GM12873 (cell line): ENCODE data around the gene GFY.

Source experiments
- TF ChIP-seq, protein P1 (sequence below): IDR thresholded peaks from 2 replicates; pipeline ENCODE4 v1.5.1; 2012; ENCODE audit warnings: low read depth, mild to moderate bottlenecking, moderate library complexity, low read length, control low read depth; ENCODE audit not compliant: insufficient read depth; ENCODE audit errors: missing control alignments

Gene GFY

DNA sequence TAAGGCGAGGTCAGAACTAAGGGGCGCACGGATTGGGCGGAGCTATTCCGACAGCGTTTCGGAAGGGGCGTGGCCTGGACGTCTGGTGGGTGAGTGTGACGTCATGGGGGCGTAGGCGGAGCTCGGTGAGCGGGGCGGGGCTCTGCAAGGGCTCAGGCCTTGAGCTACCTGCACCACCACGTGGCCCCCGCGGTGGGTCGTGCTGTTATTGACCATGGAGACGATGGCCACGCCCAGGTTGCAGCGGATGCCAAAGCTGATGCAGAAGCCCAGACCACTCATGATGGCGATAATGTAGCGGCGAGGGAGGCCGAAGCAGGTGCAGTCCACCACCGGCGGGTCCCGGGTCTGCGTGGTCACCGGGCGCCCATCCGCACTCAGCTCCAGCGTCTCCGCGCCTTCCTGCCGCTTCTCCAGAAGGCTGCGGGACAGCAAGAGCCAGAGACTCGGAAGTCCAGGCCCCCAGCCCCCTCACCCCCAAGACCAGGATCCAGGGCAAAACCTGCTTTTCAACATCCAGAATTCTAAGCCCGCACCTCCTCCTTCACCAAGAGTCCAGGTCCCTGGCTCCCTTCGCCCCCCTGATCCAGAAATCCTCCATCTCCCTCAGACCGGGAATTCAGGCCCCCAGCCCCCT, 11.3 kb downstream of the GFY start:
- TF ChIP-seq, protein P1, sequence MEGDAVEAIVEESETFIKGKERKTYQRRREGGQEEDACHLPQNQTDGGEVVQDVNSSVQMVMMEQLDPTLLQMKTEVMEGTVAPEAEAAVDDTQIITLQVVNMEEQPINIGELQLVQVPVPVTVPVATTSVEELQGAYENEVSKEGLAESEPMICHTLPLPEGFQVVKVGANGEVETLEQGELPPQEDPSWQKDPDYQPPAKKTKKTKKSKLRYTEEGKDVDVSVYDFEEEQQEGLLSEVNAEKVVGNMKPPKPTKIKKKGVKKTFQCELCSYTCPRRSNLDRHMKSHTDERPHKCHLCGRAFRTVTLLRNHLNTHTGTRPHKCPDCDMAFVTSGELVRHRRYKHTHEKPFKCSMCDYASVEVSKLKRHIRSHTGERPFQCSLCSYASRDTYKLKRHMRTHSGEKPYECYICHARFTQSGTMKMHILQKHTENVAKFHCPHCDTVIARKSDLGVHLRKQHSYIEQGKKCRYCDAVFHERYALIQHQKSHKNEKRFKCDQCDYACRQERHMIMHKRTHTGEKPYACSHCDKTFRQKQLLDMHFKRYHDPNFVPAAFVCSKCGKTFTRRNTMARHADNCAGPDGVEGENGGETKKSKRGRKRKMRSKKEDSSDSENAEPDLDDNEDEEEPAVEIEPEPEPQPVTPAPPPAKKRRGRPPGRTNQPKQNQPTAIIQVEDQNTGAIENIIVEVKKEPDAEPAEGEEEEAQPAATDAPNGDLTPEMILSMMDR = no peak

DNA sequence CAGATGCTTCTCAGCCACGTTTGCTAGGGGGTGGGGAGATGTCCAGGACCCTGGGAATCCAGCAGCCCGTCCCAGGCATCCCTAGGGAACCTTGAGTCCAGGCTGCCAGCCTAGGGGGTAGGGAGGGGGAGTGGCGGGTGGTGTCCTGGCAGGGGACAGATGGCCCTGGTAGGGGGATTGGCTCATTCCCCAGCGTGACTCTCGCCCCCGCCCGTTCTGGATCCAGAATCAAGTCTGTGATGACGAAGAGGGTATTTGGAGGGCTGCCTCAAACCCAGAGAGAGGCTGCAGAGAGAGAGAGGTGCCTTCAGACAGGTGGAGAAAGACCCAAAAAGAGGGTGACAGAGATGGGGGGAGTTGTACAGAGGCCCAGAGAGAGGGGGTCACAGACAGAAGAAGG, 12.0 kb downstream of the GFY start:
- TF ChIP-seq, protein P1 = no peak

DNA sequence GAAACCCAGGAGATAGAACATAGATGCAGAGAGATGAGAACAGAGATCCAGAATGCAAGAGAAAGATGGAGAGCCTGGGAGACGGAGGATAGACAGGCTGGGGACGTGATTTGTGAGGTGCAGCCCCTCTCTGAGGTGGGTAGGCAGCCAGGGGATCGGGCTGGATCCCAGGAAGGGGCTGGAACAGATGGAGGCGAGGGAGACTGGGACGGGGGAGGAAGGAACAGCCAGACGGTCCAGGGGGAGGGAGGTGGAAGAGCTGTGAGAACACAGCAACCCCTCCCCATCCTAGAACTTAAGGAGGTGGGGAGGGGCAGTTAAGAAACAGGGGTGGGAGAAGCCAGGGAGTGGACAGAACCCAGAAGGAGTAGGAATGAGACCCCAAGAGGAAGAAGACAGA, 13.1 kb downstream of the GFY start:
- TF ChIP-seq, protein P1 = no peak

DNA sequence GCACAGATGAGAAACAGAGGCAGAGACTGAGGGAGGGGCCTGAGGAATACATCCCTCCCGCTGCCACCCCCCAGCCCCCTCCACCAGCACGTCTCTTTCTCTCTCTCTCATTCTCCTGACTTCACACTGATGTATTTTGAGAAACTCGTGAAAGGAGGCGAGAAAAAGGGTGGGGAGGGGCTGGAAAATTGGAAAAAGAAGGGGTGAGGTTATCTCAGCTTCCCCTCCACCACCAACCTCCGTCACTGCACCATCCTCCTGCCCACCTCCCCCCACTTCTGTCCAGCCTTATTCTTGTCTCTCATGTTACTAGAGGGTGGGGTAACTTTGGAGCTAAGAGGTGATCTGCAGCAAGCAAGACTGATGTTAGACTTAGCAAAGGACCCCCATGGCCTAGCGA, 14.6 kb downstream of the GFY start:
- TF ChIP-seq, protein P1 = no peak

DNA sequence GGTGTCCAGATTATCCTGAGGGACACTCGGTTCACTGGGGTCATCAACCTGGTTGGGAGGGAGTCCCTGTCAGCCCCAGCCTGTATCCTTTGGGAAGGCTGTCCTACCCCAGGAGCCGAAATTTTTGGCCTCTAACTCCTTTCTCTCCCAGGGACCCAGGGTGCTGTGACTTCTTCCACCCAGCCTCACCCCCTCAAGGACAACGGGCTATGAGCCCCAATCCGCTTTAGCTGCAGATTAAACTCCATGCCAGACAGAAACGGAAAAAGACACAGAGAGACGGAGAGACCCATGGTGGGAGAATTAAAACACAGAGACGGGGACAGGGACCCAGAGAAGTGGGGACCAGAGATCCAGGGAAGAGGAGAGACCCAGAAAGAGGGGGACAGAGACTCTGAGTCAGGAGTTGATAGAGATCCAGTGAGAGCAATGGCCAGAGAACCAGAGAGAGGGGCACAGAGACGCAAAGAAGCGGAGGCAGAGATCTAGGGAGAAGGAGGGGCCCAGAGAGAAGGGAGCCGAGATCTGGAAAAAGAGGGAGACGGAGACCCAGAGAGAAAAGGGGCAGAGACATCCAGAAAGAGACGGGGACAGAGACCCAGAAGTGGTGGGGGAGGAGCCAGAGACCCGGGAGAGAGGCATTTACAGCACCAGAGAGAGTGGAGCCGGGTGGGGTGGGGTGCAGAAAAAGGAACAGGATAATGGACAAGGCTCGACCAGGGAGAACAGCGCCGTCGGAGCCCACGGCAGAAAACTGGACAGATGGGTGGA, 15.4 kb downstream of the GFY start:
- TF ChIP-seq, protein P1 = no peak

DNA sequence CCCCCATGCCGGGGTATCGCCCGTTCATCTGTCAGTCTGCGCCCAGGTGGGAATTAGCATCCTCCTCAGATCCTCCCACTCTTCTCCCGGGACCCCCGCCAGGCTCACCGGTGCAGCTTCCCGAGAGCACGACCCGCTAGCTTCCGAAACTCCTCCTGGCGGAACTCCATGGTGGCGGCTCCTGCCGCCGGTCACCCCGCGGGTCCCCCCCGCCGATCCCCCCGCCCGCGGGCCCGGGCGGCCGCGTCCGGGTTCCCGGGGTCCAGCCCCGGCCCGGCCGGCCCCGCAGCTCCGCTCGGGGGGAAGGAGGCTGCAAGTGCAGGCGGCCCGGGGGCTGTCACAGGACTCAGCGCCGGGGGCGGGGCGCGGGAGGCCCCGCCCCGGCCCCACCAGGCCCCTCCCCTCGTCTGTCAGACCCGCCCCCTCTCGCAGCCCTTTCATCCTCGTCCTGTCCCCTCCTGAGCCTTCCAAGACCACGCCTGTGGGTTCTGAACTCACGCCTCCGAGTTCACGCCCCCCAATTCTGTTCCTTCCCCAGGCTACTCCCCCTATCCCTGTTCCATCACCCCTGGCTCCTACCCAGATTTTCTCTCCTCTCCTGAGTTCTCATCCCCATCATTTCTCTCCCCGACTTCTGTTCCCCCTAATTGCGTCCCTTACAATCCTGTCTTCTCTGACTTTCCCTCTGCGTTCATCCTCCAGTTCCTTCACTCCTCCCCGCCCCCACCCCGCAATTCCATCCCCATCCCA, 16.2 kb downstream of the GFY start, which contains the start of gene SLC17A7:
Gene SLC17A7, minus strand, starts transcription at position 318 of the 750 bp plus-strand sequence. Its CDS starts 148 bp downstream, at position 170.
- TF ChIP-seq, protein P1 = no peak

DNA sequence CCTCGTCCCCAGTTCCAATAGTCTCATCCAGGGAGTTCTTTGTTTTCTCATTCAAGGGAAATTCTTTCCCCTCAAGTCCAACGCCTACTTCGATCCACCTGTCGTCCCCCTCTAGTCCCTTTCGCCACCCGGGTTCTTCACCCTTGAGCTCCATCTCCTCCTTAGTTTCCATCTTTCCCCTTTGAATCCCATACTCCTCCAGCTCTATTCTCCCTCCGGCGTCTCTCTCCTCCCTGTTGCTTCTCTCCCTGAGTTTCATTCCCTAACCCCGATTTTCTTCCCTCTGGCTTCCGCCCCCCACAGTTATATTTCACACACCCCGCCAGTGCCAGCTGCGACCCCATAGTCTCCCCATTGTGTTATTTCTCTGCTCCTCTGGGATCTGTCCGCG, 16.8 kb downstream of the GFY start:
- TF ChIP-seq, protein P1 = no peak
